ENCODE data around the gene TCP11L1.

GRCh38 chr11:33086017-33086416 lies 46.6 kb downstream of the TCP11L1 start:
- TF ChIP-seq ETV6 (CRISPR knock-in tag; IDR thresholded peaks at IDR 0.05) (no peak), CTCF (IDR thresholded peaks at IDR 0.05) (no peak), NR1H2 (CRISPR knock-in tag; IDR thresholded peaks at IDR 0.05) (no peak), EMX1 (CRISPR knock-in tag; IDR thresholded peaks at IDR 0.05) (no peak), ATF1 (CRISPR knock-in tag; IDR thresholded peaks at IDR 0.05) (no peak), MLX (CRISPR knock-in tag; IDR thresholded peaks at IDR 0.05) (no peak), MYBL2 (CRISPR knock-in tag; IDR thresholded peaks at IDR 0.05) (no peak), NFYB (CRISPR knock-in tag; conservative IDR thresholded peaks at IDR 0.05; ENCODE audit: low read depth) (no peak), ZNF416 (CRISPR knock-in tag; IDR thresholded peaks at IDR 0.05) (no peak)
- TF ChIP-seq, protein P1, sequence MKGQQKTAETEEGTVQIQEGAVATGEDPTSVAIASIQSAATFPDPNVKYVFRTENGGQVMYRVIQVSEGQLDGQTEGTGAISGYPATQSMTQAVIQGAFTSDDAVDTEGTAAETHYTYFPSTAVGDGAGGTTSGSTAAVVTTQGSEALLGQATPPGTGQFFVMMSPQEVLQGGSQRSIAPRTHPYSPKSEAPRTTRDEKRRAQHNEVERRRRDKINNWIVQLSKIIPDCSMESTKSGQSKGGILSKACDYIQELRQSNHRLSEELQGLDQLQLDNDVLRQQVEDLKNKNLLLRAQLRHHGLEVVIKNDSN (CRISPR knock-in tag; IDR thresholded peaks at IDR 0.05): no peak

All from WTC11 (cell line).